Liver (tissue), 9 donors: ENCODE data around the gene HPD. TPM values are rescaled to one million over a fixed set of nuclear protein-coding genes. Genes with fewer than 3 reads are reported as not detected.

Experiments used
- DNase-seq: peaks from one replicate; pipeline ENCODE4 v3.0.0-alpha.2; 2017; ENCODE audit warnings: low spot score
- H3K27ac ChIP-seq, 2 donors: one replicate each; pipeline ENCODE4 v1.7.0; 2013; ENCODE audit warnings: inconsistent platforms in 2 of 2, low read length in 2 of 2, control low read depth in 1 of 2, low read depth in 1 of 2, mild to moderate bottlenecking in 1 of 2
- H3K27me3 ChIP-seq, 4 donors: one replicate each; pipeline versions ENCODE4 v1.6.1 to v1.7.0; 2013; ENCODE audit warnings: low read length in 3 of 4, inconsistent platforms in 1 of 4, mild to moderate bottlenecking in 1 of 4, moderate library complexity in 1 of 4; ENCODE audit not compliant: control insufficient read depth in 4 of 4, insufficient read depth in 4 of 4
- H3K36me3 ChIP-seq, 4 donors: one replicate each; pipeline versions ENCODE4 v1.6.1 to v1.7.0; 2013; ENCODE audit warnings: low read length in 3 of 4, mild to moderate bottlenecking in 3 of 4, low read depth in 1 of 4, moderate library complexity in 1 of 4; ENCODE audit not compliant: control insufficient read depth in 4 of 4, insufficient read depth in 3 of 4
- H3K4me1 ChIP-seq, 4 donors: one replicate each; pipeline versions ENCODE4 v1.6.1 to v1.7.0; 2013; ENCODE audit warnings: low read length in 3 of 4, mild to moderate bottlenecking in 3 of 4, moderate library complexity in 1 of 4; ENCODE audit not compliant: control insufficient read depth in 4 of 4, insufficient read depth in 4 of 4
- H3K4me3 ChIP-seq, 3 donors: one replicate each; pipeline versions ENCODE4 v1.6.1 to v1.7.0; 2013; ENCODE audit warnings: low read length in 3 of 3, control low read depth in 1 of 3, low read depth in 1 of 3, mild to moderate bottlenecking in 1 of 3
- H3K9ac ChIP-seq, 2 donors: one replicate each; pipeline ENCODE4 v1.7.0; 2013; ENCODE audit warnings: low read length in 2 of 2, mild to moderate bottlenecking in 2 of 2, moderate library complexity in 2 of 2, control low read depth in 1 of 2, low read depth in 1 of 2
- H3K9me3 ChIP-seq, 4 donors: one replicate each; pipeline versions ENCODE4 v1.6.1 to v1.7.0; 2013; ENCODE audit warnings: low read length in 3 of 4; ENCODE audit not compliant: control insufficient read depth in 4 of 4
- ATF3 ChIP-seq: IDR thresholded peaks from 2 replicates; pipeline ENCODE4 v1.6.1; 2016; ENCODE audit warnings: antibody characterized with exemption
- CTCF ChIP-seq: fragments of 150-350 bp; IDR thresholded peaks from 2 replicates; pipeline ENCODE4 v1.5.1; 2017; ENCODE audit warnings: improper control_type of control experiment, low read depth, low read length; ENCODE audit not compliant: missing input control
- EGR1 ChIP-seq, 2 donors: IDR thresholded peaks; 2 replicates each; pipeline ENCODE4 v1.6.1; 2016 to 2018; ENCODE audit warnings: antibody characterized with exemption in 2 of 2, low read depth in 2 of 2
- FOXA1 ChIP-seq: IDR thresholded peaks from 2 replicates; pipeline ENCODE4 v1.6.1; 2016; ENCODE audit warnings: antibody characterized with exemption
- FOXA2 ChIP-seq: IDR thresholded peaks from 2 replicates; pipeline ENCODE4 v1.6.1; 2016; ENCODE audit warnings: antibody characterized with exemption
- GABPA ChIP-seq, 2 donors: IDR thresholded peaks in 1 of 2; conservative IDR thresholded peaks in 1 of 2; 2 replicates each; pipeline ENCODE4 v1.6.1; 2016; ENCODE audit warnings: antibody characterized with exemption in 2 of 2, mild to moderate bottlenecking in 1 of 2, moderate library complexity in 1 of 2
- HNF4A ChIP-seq, 2 donors: conservative IDR thresholded peaks; 2 replicates each; pipeline ENCODE4 v1.6.1; 2016; ENCODE audit warnings: antibody characterized with exemption in 2 of 2, mild to moderate bottlenecking in 2 of 2
- HNF4G ChIP-seq: IDR thresholded peaks from 2 replicates; pipeline ENCODE4 v1.6.1; 2016; ENCODE audit warnings: antibody characterized with exemption
- JUND ChIP-seq, 2 donors: IDR thresholded peaks; 2 replicates each; pipeline ENCODE4 v1.6.1; 2016; ENCODE audit warnings: antibody characterized with exemption in 2 of 2
- MAX ChIP-seq: IDR thresholded peaks from 2 replicates; pipeline ENCODE4 v1.6.1; 2016; ENCODE audit warnings: antibody characterized with exemption
- NR2F2 ChIP-seq: IDR thresholded peaks from 2 replicates; pipeline ENCODE4 v1.6.1; 2016; ENCODE audit warnings: antibody characterized with exemption
- RAD21 ChIP-seq, 2 donors: IDR thresholded peaks; 2 replicates each; pipeline ENCODE4 v1.6.1; 2016; ENCODE audit warnings: antibody characterized with exemption in 2 of 2, mild to moderate bottlenecking in 2 of 2
- REST ChIP-seq: IDR thresholded peaks from 2 replicates; pipeline ENCODE4 v1.6.1; 2016; ENCODE audit warnings: antibody characterized with exemption, mild to moderate bottlenecking
- RXRA ChIP-seq, 2 donors: IDR thresholded peaks; 2 replicates each; pipeline ENCODE4 v1.6.1; 2017 to 2018; ENCODE audit warnings: antibody characterized with exemption in 2 of 2, mild to moderate bottlenecking in 1 of 2
- SP1 ChIP-seq: IDR thresholded peaks from 2 replicates; pipeline ENCODE4 v1.6.1; 2018; ENCODE audit warnings: antibody characterized with exemption, mild to moderate bottlenecking
- TAF1 ChIP-seq: conservative IDR thresholded peaks from 2 replicates; pipeline ENCODE4 v1.6.1; 2016; ENCODE audit warnings: antibody characterized with exemption, mild to moderate bottlenecking
- YY1 ChIP-seq: IDR thresholded peaks from 2 replicates; pipeline ENCODE4 v1.6.1; 2016; ENCODE audit warnings: antibody characterized with exemption, mild to moderate bottlenecking
- ZBTB33 ChIP-seq: IDR thresholded peaks from 2 replicates; pipeline ENCODE4 v1.6.1; 2016; ENCODE audit warnings: antibody characterized with exemption
- WGBS: extraction: QIAGEN DNeasy Blood & Tissue Kit; methylation state at CpG from one replicate; pipeline ENCODE4 v1.1.7; 2013; 5-methylcytosine and 5-hydroxymethylcytosine counted together
- polyA plus RNA-seq, 2 donors: library from polyadenylated mRNA; stranded (reverse) in 1 of 2; unstranded in 1 of 2; fragments of 200-250 nt in 1 of 2; fragments of >200 nt in 1 of 2; fragmentation: Nextera tagmentation in 1 of 2; extraction: Ambion mirVana in 1 of 2; gene quantifications; one replicate each; pipeline versions ENCODE4 v1.2.1 to v1.2.3, GENCODE V29; 2013 to 2015
- total RNA-seq, 2 donors: library from RNA; depleted of rRNA; stranded (reverse); fragments of >200 nt; gene quantifications; one replicate each; pipeline ENCODE4 v1.2.3, GENCODE V29; 2014
- donor health status: healthy.
- donor health status: healthy.
- donor health status: healthy.
- donor health status: healthy.
- donor health status: healthy.

Gene HPD
- total and polyA plus RNA-seq, 4 donors, result 31.3 to 812 (median 509) TPM

GRCh38 chr12:121808623-121809022, 50.0 kb downstream of the HPD start:
- peaks cover 9 to 74% (median 52%) of the 10 kb centered on the region in 4 donors for H3K4me1 ChIP-seq
- peaks cover 14 to 20% (median 18%) of the 10 kb centered on the region in 4 donors for H3K36me3 ChIP-seq
- no peak for TF ChIP-seq GABPA (IDR thresholded peaks at IDR 0.05 in 1 of 2, conservative IDR thresholded peaks at IDR 0.05 in 1 of 2)
- no peak for TF ChIP-seq ZBTB33
- TF ChIP-seq JUND (IDR thresholded peaks at IDR 0.05), result no peak
- no peak for TF ChIP-seq TAF1
- no peak for TF ChIP-seq CTCF
- TF ChIP-seq RXRA (IDR thresholded peaks at IDR 0.05), result no peak
- TF ChIP-seq RAD21 (IDR thresholded peaks at IDR 0.05), result no peak
- no peak for TF ChIP-seq FOXA2
- no peak for TF ChIP-seq NR2F2
- no peak overlapping the region for H3K4me3 ChIP-seq
- DNase-seq, result no peak
- H3K27me3 ChIP-seq, result no peaks in the 10 kb centered on the region
- H3K9ac ChIP-seq, result no peak overlapping the region
- no peak overlapping the region for H3K27ac ChIP-seq
- WGBS, result 62% methylated on average over 8 of the region's 8 CpGs
- no peaks in the 10 kb centered on the region for H3K9me3 ChIP-seq

- DNase-seq, result no peak
- Histone ChIP-seq H3K27me3 (no peaks in the 10 kb centered on the region), H3K36me3 (peaks cover 9 to 19% (median 17%) of the 10 kb centered on the region in 4 donors), H3K4me3 (peak overlapping the region in 1 of 3 donors; percentile 93), H3K4me1 (peaks cover 9 to 66% (median 44%) of the 10 kb centered on the region in 4 donors), H3K9me3 (no peaks in the 10 kb centered on the region), H3K27ac (no peak overlapping the region), H3K9ac (no peak overlapping the region)
- TF ChIP-seq REST (no peak), JUND (IDR thresholded peaks at IDR 0.05) (no peak), HNF4G (no peak), HNF4A (conservative IDR thresholded peaks at IDR 0.05) (no peak), RXRA (IDR thresholded peaks at IDR 0.05) (no peak), MAX (no peak), RAD21 (IDR thresholded peaks at IDR 0.05) (no peak), ATF3 (no peak), SP1 (no peak), FOXA1 (no peak), YY1 (no peak), FOXA2 (no peak), EGR1 (IDR thresholded peaks at IDR 0.05; ENCODE audit: low read depth in 2 of 2) (no peak), GABPA (IDR thresholded peaks at IDR 0.05 in 1 of 2, conservative IDR thresholded peaks at IDR 0.05 in 1 of 2) (no peak), ZBTB33 (no peak)
- 66% methylated on average over 14 of the region's 14 CpGs for WGBS
Measured at GRCh38 chr12:121807642-121808347, 50.9 kb downstream of the HPD start.
